GM12878 (cell line): ENCODE measurements around the gene COL4A2. TPM values are rescaled to one million over a fixed set of nuclear protein-coding genes. Genes with fewer than 3 reads are reported as not detected.

ENCODE experiments used
- ATAC-seq: fragments of 200-7000 bp; cut with Tn5 transposase; 3 replicates; pipeline ENCODE4 v1.9.1; 2020; ENCODE audit warnings: mild to moderate bottlenecking, moderate library complexity
- BruUV-seq: library from RNA; stranded (reverse); fragments of 400-500 nt; replicated peaks from 2 replicates; lab custom pipeline; 2021; lab: Mats Ljungman, UMichigan
- CTCF ChIA-PET: fragments of 300-600 bp; sonication (Branson Sonifier 250); formaldehyde crosslinking; extraction: SDS; loops from one replicate; lab custom pipeline; 2021; ENCODE audit warnings: inconsistent platforms; lab: Yijun Ruan, JAX
- POLR2A ChIA-PET: fragments of 350-600 bp; formaldehyde crosslinking; extraction: SDS; loops from one replicate; lab custom pipeline; 2021; ENCODE audit warnings: inconsistent platforms; lab: Charles Lee
- RAD21 ChIA-PET: fragments of 300-600 bp; sonication (Branson Sonifier 250); formaldehyde crosslinking; loops from one replicate; lab custom pipeline; 2023; ENCODE audit warnings: antibody characterized with exemption; ENCODE audit not compliant: unreplicated experiment; lab: Charles Lee
- SMC1A ChIA-PET: fragments of 300-600 bp; sonication (Branson Sonifier 250); formaldehyde crosslinking; loops from one replicate; lab custom pipeline; 2023; ENCODE audit not compliant: unreplicated experiment, uncharacterized antibody; lab: Charles Lee
- DNase-seq: peaks from one replicate; pipeline ENCODE4 v3.0.0-alpha.2; 2011; ENCODE audit warnings: low read depth, low spot score
- FAIRE-seq: peaks from 3 replicates; lab custom pipeline; 2011; peaks lifted over from hg19 to GRCh38; lab: Jason Lieb, UNC
- H2AFZ ChIP-seq: 2 replicates; pipeline ENCODE4 v1.6.0; 2011; ENCODE audit warnings: low read depth, low read length, control low read depth; ENCODE audit not compliant: control insufficient read depth
- H3K27ac ChIP-seq: 2 replicates; pipeline ENCODE4 v1.5.1; 2011; ENCODE audit warnings: control low read depth; ENCODE audit not compliant: control insufficient read depth, insufficient read depth
- H3K27me3 ChIP-seq, 2 experiments: replicated peaks in 1 of 2; 2 replicates each; pipeline versions ENCODE4 v1.6.0 to v1.6.1; 2011; ENCODE audit warnings: low read length in 1 of 2; ENCODE audit not compliant: control insufficient read depth in 2 of 2, insufficient read depth in 2 of 2
- H3K36me3 ChIP-seq, 2 experiments: 2 replicates each; pipeline ENCODE4 v1.5.1; 2011; ENCODE audit warnings: low read length in 1 of 2; ENCODE audit not compliant: control insufficient read depth in 2 of 2, insufficient read depth in 2 of 2
- H3K4me1 ChIP-seq: 2 replicates; pipeline ENCODE4 v1.6.1; 2011; ENCODE audit warnings: mild to moderate bottlenecking, low read length, moderate library complexity, mixed read lengths; ENCODE audit not compliant: control insufficient read depth, insufficient read depth
- H3K4me2 ChIP-seq: 2 replicates; pipeline ENCODE4 v1.6.0; 2011; ENCODE audit warnings: control low read depth; ENCODE audit not compliant: control insufficient read depth, insufficient read depth
- H3K4me3 ChIP-seq: fragments of 200-600 bp; sonication (generic); 2 replicates; pipeline ENCODE4 v1.5.1; 2016
- H3K79me2 ChIP-seq: 2 replicates; pipeline ENCODE4 v1.6.0; 2011; ENCODE audit warnings: low read length; ENCODE audit not compliant: control insufficient read depth, insufficient read depth
- H3K9ac ChIP-seq: 2 replicates; pipeline ENCODE4 v1.8.0; 2011; ENCODE audit warnings: low read length, control low read depth, mixed read lengths; ENCODE audit not compliant: control insufficient read depth, insufficient read depth
- H3K9me3 ChIP-seq: replicated peaks from 3 replicates; pipeline ENCODE4 v1.5.1; 2011; ENCODE audit warnings: mild to moderate bottlenecking, low read length; ENCODE audit not compliant: control insufficient read depth, insufficient read depth
- H4K20me1 ChIP-seq: 2 replicates; pipeline ENCODE4 v1.6.0; 2011; ENCODE audit not compliant: control insufficient read depth, insufficient read depth
- BMI1 ChIP-seq: fragments of 450-650 bp; IDR thresholded peaks from 2 replicates; pipeline ENCODE4 v1.6.1; 2016; ENCODE audit warnings: mild to moderate bottlenecking, moderate library complexity, borderline replicate concordance
- CBFB ChIP-seq: IDR thresholded peaks from 2 replicates; pipeline ENCODE4 v1.6.1; 2016; ENCODE audit warnings: antibody characterized with exemption, low read depth
- CHD4 ChIP-seq: fragments of 200-600 bp; sonication (generic); IDR thresholded peaks from 2 replicates; pipeline ENCODE4 v1.6.1; 2016; ENCODE audit warnings: mild to moderate bottlenecking
- EED ChIP-seq: sonication (generic); IDR thresholded peaks from 2 replicates; pipeline ENCODE4 v1.6.1; 2016; ENCODE audit warnings: antibody characterized with exemption, low read depth
- EZH2 ChIP-seq: IDR thresholded peaks from 2 replicates; pipeline ENCODE4 v1.6.1; 2012; ENCODE audit warnings: low read depth, mild to moderate bottlenecking, control low read depth, inconsistent platforms, low read length, borderline replicate concordance; ENCODE audit not compliant: control insufficient read depth
- GABPA ChIP-seq: IDR thresholded peaks from 2 replicates; pipeline ENCODE4 v1.6.1; 2014; ENCODE audit warnings: antibody characterized with exemption, low read depth, mild to moderate bottlenecking, inconsistent platforms
- PAX5 ChIP-seq: IDR thresholded peaks from 2 replicates; pipeline ENCODE4 v1.6.1; 2011; ENCODE audit warnings: low read depth, low read length, borderline replicate concordance
- PAX8 ChIP-seq: fragments of 450-650 bp; IDR thresholded peaks from 2 replicates; pipeline ENCODE4 v1.6.1; 2017; ENCODE audit warnings: mild to moderate bottlenecking, moderate library complexity
- POU2F2 ChIP-seq: IDR thresholded peaks from 3 replicates; pipeline ENCODE4 v1.6.1; 2011; ENCODE audit warnings: low read depth, mild to moderate bottlenecking, low read length, borderline replicate concordance
- RB1 ChIP-seq: fragments of 450-650 bp; formaldehyde crosslinking; IDR thresholded peaks from 2 replicates; pipeline ENCODE4 v1.6.1; 2017; ENCODE audit warnings: mild to moderate bottlenecking, borderline replicate concordance
- SMAD5 ChIP-seq: IDR thresholded peaks from 2 replicates; pipeline ENCODE4 v1.6.1; 2016; ENCODE audit warnings: antibody characterized with exemption, low read depth
- ZNF274 ChIP-seq: IDR thresholded peaks from one replicate; pipeline ENCODE4 v1.8.0; 2011; ENCODE audit not compliant: insufficient read length, insufficient read depth
- ZNF384 ChIP-seq: IDR thresholded peaks from 2 replicates; pipeline ENCODE4 v1.6.1; 2012; ENCODE audit warnings: low read depth, mild to moderate bottlenecking, low read length, improper control_type of control experiment, borderline replicate concordance
- ZZZ3 ChIP-seq: IDR thresholded peaks from 2 replicates; pipeline ENCODE4 v1.6.1; 2011; ENCODE audit warnings: low read depth; ENCODE audit not compliant: control insufficient read depth, insufficient read length
- WGBS: methylation state at CpG from one replicate; pipeline ENCODE4 v1.1.6; 2016; ENCODE audit warnings: low lambda C conversion rate; ENCODE audit not compliant: insufficient replicate concordance, insufficient coverage; ENCODE audit errors: missing lambda C conversion rate; 5-methylcytosine and 5-hydroxymethylcytosine counted together
- in situ Hi-C: fragments of 300-500 bp; cut with MboI; formaldehyde crosslinking; loops from 9 replicates; pipeline ENCODE4 v1.14.3; 2018; ENCODE audit warnings: mixed read lengths
- intact Hi-C: fragments of 100-400 bp; cut with micrococcal nuclease; formaldehyde crosslinking; loops from one replicate; pipeline ENCODE4 v1.14.2; 2022; ENCODE audit not compliant: unreplicated experiment
- polyA plus RNA-seq, 11 experiments: library from polyadenylated mRNA; depleted of rRNA in 4 of 11; unstranded in 6 of 11; stranded (reverse) in 5 of 11; fragments of >200 nt; fragmentation: Nextera tagmentation in 4 of 11; fragmentation: Illumina TruSeq in 1 of 11; extraction: Ambion mirVana in 4 of 11; extraction: Trizol in 1 of 11; gene quantifications; 1 replicate in 1 of 11; 2 replicates in 10 of 11; pipeline versions ENCODE4 v1.2.1 to v1.2.3, GENCODE V29; 2011 to 2016; ENCODE audit warnings: inconsistent platforms in 2 of 11, missing spikeins in 2 of 11, low read depth in 1 of 11
- total RNA-seq, 4 experiments: library from RNA; depleted of rRNA in 3 of 4; stranded (reverse); fragments of >200 nt in 3 of 4; fragmentation: Illumina TruSeq in 1 of 4; extraction: Trizol in 1 of 4; gene quantifications; 2 replicates each; pipeline versions ENCODE4 v1.2.1 to v1.2.3, GENCODE V29; 2013 to 2021
- TF ChIP-seq, protein P1 (sequence below): fragments of 450-650 bp; IDR thresholded peaks from 2 replicates; pipeline ENCODE4 v1.6.1; 2016; ENCODE audit warnings: mild to moderate bottlenecking
- TF ChIP-seq, protein P2 (sequence below): IDR thresholded peaks from 2 replicates; pipeline ENCODE4 v1.6.1; 2012; ENCODE audit warnings: low read depth, low read length, improper control_type of control experiment
- TF ChIP-seq, protein P3 (sequence below): fragments of 450-650 bp; conservative IDR thresholded peaks from 2 replicates; pipeline ENCODE4 v1.6.1; 2017; ENCODE audit warnings: mild to moderate bottlenecking, moderate library complexity
- TF ChIP-seq, protein P4 (sequence below): fragments of 450-650 bp; IDR thresholded peaks from 2 replicates; pipeline ENCODE4 v1.6.1; 2014; ENCODE audit warnings: mild to moderate bottlenecking

The COL4A2 gene
- total and polyA plus RNA-seq, 10 of the 15 experiments (the other 5 are each of a cell fraction or from before 2014, with no cell fraction given) = 0.16 to 1.6 (median 0.62) TPM; not detected in 3

DNA sequence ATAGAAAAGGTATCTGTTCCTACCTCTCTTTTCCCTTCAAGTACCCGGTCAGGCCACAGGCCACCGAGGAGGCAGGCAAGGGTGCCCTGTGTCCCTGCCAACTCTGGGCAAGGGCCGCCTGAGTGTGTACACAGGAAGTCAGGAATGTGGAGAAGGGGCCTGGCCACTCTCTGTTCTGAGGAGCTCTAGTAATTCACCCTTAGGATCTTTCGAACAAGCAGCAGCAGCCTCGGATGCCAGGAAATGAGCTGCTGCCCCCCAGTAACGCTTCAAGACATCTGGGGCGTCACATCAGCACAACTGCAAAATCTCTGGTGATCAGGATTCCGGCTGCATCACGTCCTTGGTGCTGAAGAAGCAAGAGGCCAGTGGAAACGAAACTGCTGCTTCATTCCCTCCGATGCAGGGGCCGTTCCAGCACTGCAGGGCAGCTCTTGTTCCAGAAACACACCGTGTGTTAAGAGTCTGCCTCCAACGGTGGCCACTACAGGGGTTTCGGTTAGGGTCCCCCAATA, 252.4 kb downstream of the COL4A2 start:
- Histone ChIP-seq H3K9me3 (no peaks in the 10 kb centered on the region; the same call in 2 of the 3 replicates), H4K20me1 (no peaks in the 10 kb centered on the region; the same call in 1 of the 2 replicates), H3K79me2 (peaks cover 4% of the 10 kb centered on the region; the same call in 1 of the 2 replicates), H3K4me2 (no peak overlapping the region; the same call in 1 of the 2 replicates), H2AFZ (no peak overlapping the region), H3K27ac (no peak overlapping the region), H3K4me1 (peaks cover 2% of the 10 kb centered on the region), H3K27me3 (no peaks in the 10 kb centered on the region), H3K9ac (no peak overlapping the region), H3K36me3 (no peaks in the 10 kb centered on the region; a peak in 1 of 4 replicates), H3K4me3 (peak overlapping the region; percentile 91; the same call in 1 of the 2 replicates)
- ChIA-PET POLR2A (interaction anchor here (0.9 to 2.1 kb wide), 4 partner anchors 9 to 153 kb away, joined by 3 to 8 read pairs (median 3); no protein-coding TSS in a partner anchor), RAD21 (interaction anchor here (0.7 to 2.1 kb wide), 2 partner anchors 104 to 115 kb away, joined by 3 to 9 read pairs; no protein-coding TSS in a partner anchor), CTCF (interaction anchor here (0.9 to 3.3 kb wide), 6 partner anchors 10 to 116 kb away, joined by 3 to 18 read pairs (median 3); no protein-coding TSS in a partner anchor), SMC1A (interaction anchor here (1.1 to 2.2 kb wide), 3 partner anchors 12 to 104 kb away, joined by 4 to 8 read pairs (median 5); no protein-coding TSS in a partner anchor)
- DNase-seq (no peak), FAIRE-seq (no peak), ATAC-seq (no peak)
- WGBS = 77% methylated on average over 15 of the region's 15 CpGs
- TF ChIP-seq GABPA = no peak
- TF ChIP-seq, protein P1, sequence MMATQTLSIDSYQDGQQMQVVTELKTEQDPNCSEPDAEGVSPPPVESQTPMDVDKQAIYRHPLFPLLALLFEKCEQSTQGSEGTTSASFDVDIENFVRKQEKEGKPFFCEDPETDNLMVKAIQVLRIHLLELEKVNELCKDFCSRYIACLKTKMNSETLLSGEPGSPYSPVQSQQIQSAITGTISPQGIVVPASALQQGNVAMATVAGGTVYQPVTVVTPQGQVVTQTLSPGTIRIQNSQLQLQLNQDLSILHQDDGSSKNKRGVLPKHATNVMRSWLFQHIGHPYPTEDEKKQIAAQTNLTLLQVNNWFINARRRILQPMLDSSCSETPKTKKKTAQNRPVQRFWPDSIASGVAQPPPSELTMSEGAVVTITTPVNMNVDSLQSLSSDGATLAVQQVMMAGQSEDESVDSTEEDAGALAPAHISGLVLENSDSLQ = no peak
- TF ChIP-seq ZNF384 = no peak
- no peak for TF ChIP-seq BMI1
- TF ChIP-seq, protein P2, sequence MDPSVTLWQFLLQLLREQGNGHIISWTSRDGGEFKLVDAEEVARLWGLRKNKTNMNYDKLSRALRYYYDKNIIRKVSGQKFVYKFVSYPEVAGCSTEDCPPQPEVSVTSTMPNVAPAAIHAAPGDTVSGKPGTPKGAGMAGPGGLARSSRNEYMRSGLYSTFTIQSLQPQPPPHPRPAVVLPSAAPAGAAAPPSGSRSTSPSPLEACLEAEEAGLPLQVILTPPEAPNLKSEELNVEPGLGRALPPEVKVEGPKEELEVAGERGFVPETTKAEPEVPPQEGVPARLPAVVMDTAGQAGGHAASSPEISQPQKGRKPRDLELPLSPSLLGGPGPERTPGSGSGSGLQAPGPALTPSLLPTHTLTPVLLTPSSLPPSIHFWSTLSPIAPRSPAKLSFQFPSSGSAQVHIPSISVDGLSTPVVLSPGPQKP = no peak
- TF ChIP-seq, protein P3, sequence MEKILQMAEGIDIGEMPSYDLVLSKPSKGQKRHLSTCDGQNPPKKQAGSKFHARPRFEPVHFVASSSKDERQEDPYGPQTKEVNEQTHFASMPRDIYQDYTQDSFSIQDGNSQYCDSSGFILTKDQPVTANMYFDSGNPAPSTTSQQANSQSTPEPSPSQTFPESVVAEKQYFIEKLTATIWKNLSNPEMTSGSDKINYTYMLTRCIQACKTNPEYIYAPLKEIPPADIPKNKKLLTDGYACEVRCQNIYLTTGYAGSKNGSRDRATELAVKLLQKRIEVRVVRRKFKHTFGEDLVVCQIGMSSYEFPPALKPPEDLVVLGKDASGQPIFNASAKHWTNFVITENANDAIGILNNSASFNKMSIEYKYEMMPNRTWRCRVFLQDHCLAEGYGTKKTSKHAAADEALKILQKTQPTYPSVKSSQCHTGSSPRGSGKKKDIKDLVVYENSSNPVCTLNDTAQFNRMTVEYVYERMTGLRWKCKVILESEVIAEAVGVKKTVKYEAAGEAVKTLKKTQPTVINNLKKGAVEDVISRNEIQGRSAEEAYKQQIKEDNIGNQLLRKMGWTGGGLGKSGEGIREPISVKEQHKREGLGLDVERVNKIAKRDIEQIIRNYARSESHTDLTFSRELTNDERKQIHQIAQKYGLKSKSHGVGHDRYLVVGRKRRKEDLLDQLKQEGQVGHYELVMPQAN = no peak
- no peak for TF ChIP-seq PAX5
- no peak for TF ChIP-seq CHD4
- no peak for TF ChIP-seq PAX8
- TF ChIP-seq SMAD5 = no peak
- no peak for TF ChIP-seq RB1
- TF ChIP-seq CBFB = no peak
- no peak for TF ChIP-seq ZNF274
- TF ChIP-seq, protein P4, sequence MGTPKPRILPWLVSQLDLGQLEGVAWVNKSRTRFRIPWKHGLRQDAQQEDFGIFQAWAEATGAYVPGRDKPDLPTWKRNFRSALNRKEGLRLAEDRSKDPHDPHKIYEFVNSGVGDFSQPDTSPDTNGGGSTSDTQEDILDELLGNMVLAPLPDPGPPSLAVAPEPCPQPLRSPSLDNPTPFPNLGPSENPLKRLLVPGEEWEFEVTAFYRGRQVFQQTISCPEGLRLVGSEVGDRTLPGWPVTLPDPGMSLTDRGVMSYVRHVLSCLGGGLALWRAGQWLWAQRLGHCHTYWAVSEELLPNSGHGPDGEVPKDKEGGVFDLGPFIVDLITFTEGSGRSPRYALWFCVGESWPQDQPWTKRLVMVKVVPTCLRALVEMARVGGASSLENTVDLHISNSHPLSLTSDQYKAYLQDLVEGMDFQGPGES = no peak
- TF ChIP-seq EED = no peak
- TF ChIP-seq EZH2 = no peak
- TF ChIP-seq POU2F2 = no peak
- no peak for TF ChIP-seq ZZZ3
- no TSS peak for BruUV-seq
- in situ Hi-C loops (no loop called here), intact Hi-C loops (loop anchor here (10.0 kb wide), 1 partner anchor 1395 kb away; no protein-coding TSS in a partner anchor)
